DMS153 treated with DMSO at 0.1 percent for 48 hours (cell line): ENCODE measurements around the gene ATG9A.

Experiments
- DNase-seq: peaks from one replicate; lab custom pipeline; 2025; ENCODE audit not compliant: unreplicated experiment; lab: John Stamatoyannopoulos, UW

The ATG9A gene

DNA sequence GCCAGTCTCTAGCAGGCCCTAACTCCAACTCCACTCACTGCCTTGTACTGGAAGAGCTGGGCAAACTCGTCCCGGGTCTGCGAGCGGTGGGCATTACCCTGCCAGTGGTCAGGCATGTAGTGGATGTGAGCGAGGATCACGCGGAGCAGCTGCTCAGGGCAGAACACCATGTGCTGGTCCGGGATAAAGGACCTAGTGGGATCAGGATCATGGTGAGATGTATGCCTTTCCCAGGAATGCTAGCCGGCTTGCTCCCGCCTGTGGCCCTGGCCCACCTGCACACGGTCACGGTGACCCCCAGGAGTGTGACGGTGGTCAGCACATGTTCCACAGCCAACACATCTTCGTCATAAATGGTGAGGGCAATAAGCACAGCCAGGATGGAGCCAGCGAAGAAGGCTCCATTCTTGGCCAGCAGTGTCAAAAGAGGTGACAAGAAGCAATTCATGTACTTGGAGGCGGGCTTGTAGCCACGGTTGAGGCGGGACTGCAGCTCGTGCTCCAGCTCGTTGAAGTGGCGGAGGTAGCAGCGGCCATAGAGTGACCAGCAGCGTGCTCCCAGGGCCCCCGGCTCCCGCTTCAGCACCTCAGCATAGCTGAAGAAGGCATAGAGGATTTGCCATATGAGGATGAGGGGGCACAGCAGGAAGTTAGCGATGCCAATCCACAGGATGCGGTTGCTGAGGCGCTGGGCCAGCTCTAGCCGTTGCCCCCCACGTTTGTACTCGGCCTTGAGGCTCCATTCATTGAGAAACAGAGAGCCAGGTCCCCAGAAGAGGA, 5.4 kb downstream of the ATG9A start:
- no peak for DNase-seq

DNA sequence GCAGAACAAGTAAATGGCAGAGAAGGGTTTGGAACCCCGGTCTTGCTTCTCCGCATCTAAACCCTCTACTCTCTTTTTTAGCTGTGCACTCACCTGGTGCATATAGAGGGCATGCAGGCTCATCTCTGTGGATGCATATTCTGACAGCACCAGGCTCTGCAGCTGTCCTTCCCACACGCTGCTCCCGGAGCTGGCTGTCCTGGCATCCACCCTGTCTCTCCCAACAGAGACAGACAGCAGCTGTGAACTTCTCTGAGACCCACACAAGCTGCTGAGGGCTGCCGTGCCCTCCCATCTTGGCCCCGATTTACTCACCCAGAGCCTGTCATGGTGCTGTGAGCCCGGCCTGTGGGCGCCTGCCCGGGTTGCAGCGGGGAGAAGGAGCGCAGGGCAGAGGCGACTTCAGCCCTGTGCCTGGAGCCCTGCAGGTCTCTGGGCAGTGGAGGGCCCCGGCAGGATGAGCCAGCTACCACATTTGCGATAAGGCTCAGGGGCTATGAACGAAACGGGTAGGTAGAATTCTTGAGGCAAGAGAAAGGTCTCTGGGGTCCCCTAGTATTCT, 7.4 kb downstream of the ATG9A start:
- DNase-seq: no peak

DNA sequence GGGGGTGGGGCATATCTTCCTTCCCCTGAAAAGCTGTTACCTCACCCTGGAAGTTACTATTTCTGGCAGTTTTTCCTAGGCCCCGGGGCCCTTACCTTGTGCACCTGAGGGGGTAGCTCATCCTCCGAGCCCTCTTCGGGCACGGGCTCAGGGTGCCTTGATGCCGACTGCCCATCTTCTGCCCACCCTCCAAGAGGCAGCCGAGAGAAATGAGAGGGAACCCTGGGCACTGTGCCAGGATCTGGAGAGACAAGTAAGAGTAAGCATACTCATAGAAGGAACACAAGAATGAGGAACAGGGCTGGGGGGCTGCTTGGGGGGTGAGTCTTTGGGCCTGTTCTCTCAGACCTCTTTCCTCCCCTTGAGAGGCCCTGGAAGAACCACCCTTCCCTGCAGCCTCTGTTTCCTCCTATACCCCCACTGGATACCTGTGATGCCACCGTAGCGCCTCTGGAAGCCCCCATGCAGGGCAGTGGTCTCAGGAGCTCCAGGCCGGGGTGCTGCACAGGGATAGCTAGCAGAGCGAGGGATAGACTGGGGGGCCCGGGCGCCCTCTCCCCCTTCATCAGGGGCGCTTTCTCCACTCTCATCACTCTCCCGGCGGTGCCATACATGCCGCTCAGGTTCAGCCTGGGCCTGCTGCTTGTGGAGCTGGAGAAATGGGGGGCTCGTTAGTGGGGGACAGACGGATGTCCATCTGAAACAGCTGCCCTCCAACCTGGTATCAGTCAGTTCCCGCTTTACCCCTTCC, 8.6 kb downstream of the ATG9A start:
- DNase-seq: no peak

DNA sequence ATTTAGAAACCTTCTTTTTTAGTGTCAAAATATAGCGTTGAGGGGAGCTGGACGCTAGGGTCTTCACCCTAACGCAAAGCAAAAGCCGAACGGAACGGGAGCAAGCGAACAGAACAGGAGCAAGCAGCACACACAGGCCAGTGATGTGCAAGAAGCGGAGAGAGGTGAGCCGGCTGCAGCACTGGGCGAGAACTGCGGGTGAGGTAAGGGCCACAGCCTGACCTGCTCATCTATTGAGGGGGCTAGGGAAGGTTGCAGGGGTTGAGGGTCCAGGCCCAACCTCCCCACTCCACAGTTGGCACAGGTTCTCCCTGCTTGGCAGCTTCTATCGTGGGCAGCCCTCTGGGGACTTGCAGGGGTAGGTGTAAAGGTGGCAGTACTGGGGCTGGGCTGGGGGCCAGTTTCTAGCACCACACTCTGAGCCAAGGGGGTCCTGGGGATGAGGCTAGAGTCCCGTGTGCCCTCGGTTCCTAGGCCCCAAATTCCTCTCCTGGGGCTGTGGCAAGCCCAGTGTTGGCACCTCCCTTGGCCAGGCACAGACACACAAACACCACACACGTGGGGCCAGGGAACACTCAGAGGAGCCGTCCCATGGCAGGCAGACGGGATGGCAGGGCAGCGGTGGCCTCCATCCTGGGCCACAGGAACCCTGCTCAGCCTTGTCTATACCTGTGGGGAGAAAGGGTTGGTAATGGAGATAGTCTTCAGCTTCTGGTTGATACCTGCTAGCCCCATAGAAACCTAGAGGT, 9.5 kb downstream of the ATG9A start:
- DNase-seq: no peak

DNA sequence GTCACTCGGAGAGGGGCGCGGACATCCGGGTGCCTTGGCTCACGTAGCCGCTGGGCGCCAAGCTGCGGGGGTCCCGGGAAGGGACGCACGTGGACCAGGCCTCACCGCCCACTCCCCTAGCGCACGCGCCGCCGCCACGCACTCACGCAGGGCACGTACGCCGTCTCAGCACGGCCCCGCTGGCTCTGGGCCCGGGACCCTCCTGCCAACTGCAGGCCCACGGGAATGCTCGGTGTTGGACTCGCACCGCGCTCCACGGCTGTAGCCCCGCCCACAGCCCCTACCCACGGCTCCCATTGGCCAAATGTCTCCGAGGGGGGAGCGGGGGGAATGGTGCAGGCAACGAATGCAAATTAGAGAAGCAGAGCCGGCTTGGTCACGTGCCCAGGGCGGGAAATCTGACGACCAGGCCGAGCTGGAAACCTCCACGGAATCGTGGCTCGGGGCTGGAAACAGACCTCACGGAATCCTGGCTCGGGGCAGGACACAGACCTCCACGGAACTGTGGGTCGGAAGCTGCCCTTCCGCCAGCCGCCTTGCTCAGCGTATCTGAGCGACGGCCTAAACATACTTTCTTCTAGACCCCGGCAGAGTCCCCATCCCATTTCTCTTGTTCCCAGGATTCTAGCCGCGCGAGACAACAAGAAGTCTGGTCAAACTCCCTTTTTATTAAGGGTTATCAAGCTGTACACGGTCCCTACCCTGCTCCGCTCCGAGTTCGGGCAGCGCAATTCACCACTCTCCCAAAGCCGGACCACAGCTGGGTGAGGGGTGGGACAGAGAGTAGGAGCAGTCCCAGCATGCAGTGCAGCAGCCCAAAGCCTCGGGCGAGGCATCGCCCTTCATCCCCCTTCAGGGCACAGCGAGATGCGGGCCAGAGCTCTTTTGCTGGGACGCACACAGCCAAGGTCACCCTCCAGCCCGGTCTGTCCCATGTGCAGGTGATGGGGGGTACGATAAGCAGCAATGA, 10.4 kb downstream of the ATG9A start, which contains the start of gene ABCB6:
Gene ABCB6, minus strand, starts transcription at position 227 of the 970 bp plus-strand sequence. CDS start 285 bp downstream, outside the sequence.
- peak; percentile 84 for DNase-seq

DNA sequence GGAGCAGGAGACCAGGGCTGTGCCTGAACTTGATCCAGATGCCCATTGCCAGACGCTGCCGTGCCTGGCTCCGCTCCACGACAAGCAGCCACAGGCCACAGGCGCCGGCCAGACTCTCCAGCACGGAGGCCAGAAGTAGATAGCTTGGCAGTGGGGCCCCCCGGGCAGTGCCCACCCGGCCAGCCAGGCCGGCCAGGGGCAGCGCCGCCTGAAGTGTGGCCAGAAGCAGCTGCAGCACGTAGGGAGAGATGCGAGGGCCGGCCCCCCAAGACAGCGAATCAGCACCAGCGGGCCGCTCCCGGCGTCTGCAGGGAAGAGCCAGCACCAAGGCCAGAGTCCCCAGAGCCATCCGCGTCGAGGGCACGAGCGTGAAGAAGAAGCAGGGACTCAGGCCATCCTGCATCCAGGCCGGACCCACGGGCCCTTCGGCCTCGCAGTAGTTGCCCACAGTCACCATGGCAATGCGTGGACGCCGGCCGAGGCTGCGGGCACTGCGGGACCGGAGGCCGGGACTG, 11.2 kb downstream of the ATG9A start:
- DNase-seq: no peak

DNA sequence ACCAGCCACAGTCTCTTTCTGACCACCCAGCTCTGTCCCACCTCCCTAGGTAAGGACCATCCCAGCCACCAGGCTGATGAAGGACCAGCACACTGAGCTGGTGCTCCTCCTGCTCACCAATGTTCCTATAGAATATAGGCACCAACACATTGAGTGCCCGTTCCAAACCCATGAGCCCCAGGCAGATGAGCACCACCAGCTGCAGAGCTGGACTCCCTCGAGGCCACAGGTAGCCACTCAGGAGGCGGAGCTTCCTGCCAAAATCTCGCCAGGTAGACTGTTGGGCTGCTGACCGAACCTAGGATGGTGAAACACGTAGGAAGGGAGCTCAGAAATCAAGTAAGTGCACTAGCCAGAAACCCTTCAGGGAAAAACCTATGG, 12.9 kb downstream of the ATG9A start:
- no peak for DNase-seq

DNA sequence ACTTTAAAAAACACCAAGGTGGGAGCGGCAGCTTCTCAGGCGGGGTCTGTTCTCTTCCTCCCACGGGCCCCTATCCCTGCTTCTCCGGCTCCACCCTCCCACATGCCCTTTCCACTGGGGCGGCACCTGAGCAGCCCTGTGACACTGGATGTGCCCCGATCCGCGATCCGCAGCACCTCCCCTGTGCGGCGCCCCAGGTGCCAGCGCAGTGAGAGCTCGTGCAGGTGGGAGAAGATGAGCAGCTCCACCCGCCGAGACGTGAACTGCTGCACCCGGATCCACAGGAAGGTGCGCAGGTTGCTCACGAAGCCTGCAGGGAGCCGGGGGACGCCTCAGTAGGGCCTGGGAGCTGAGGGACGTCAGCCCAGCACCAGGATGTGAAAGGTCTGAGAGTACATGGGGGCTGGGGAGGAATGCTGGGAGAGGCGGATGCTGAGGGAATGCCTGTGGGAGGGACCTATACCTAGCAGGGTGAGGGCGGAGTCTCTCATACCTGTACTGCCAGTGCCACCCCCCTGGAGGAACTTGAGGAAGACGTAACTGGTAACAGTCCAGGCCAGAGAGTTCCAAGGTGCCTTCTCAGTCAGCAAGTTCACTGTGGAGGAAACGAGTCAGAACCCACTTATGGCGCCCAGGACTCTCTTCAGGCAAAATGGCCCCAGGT, 13.4 kb downstream of the ATG9A start:
- DNase-seq: no peak

DNA sequence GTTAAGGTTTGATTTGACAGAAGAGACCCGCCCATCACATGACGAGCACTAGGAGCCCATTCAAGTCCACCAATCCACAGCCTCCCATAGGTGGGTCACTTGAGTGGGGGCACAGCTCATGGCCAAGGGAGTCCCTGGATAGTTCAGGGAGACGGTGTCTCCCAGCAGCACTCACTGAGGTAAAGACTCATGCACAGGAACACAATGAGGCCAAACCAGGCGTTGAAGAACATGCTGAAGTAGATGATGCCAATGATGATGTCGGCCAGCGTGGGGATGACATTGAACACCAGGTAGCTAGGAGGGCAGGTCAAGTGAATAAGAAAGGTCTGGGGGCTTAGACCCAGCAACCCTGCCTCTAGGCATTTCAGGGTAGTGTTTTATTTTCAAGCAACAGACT, 14.7 kb downstream of the ATG9A start:
- DNase-seq: no peak

DNA sequence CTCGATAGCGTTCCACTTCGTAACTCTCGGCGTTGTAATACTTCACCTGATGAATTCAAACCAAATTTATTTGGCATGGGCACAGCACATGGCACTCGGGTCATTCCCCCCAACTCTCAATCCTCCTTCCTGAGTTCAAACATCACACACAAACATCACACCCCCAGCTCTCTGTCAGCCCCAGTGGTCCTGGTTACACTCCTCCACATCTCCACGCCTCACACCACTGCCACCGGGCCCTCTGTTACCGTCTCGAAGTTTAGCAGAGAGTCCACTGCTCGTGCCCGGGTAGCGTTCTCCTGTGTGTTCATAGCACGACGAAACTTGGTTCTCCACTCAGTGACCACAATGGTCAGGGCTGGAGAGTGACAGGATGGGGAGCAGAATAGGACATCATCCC, 15.3 kb downstream of the ATG9A start:
- DNase-seq: no peak

DNA sequence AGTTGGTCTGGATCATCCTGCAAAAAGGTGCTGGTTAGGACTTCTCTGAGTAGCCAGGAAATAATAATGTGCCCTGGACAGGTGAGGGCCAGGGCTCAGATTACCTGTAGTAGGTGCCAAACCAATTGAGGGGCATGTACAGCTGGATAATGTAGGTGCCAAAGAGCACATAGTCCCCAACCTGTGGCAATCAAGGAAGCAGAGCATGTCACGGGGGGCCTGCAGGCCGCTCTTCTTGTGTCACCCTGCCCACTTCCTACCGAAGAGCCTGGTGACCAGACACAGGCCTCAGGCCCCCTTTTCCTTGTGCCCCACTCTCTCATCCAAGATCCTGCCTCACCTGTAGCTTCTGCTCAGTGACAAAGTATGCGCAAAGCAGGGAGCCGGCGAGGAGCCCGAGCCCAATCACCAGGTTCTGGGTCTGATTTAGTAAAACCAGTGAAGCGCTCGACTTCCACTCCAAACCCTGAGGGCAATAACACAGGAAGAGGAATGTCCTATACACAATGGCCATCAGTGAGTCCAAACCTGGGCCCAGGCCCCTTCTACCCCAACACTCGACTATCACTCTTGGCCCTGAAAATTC, 15.9 kb downstream of the ATG9A start:
- no peak for DNase-seq

DNA sequence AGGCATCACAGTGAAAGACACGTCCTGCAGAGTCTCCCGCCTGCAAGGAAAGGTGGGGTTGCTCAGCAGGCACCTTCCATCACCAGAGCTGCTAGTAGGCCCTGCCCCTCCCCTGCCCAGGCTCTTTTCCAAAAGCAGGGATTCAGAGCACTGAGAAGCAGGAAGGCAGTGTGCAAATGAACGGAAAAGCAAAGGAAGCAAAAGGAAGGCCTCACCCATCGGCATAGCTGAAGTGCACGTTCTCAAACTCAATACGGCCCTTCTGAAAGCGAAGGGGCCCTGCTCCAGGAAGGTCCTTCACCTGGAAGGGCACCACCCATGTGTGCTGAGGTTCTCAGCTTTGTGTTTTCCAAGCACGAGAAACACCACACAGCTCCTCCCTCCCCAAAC, 16.4 kb downstream of the ATG9A start:
- no peak for DNase-seq

DNA sequence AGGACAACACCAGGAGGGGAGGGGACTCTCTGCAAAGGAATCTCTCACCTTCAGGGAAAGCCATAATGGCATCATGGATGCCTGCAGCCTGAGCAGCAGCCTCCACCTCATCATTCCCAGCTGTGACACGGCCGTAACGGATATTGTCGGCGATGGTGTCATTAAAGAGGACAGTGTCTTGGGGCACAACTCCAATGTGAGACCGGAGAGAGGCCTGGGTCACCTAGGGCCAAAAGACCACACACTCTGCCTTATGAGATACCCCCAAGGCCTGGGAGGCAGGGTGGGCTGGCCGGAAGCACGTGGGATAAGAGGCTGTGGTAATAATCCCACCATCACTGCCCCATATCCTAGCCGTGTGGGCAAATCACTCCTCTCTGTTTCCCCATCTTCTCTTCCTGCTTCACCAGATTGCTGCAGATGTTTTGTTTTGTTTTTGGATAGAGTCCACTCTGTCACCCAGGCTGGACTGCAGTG, 18.5 kb downstream of the ATG9A start:
- no peak for DNase-seq

DNA sequence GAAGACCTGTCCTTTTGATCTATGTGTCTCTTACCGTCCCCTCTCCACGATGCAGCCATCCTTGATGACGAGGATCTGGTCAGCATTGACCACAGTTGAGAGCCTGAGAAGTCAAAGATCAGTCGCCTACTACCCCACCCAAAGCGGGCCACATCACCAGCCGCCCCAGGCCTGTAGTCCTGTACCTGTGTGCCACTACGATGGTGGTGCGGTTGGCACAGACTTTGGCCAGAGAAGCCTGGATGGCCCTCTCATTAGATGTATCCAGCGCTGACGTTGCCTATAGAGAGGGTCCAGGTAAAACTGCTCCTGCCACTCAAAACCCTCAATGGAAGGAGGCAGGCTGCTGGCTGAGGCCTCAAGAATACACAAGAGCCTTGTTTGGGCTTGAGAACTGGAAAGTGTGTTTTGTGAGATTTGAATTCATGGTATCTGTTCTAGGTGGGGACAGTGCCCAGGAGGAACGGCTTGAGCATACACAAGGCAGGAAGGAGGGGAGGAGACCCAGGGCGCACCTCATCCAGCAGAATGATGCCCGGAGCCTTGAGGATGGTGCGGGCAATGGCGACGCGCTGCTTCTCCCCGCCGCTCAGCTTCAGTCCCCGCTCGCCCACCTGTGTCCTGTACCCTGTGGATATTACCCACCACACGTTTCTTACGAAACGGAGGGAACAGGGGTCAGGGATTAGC, 19.1 kb downstream of the ATG9A start:
- DNase-seq: no peak

DNA sequence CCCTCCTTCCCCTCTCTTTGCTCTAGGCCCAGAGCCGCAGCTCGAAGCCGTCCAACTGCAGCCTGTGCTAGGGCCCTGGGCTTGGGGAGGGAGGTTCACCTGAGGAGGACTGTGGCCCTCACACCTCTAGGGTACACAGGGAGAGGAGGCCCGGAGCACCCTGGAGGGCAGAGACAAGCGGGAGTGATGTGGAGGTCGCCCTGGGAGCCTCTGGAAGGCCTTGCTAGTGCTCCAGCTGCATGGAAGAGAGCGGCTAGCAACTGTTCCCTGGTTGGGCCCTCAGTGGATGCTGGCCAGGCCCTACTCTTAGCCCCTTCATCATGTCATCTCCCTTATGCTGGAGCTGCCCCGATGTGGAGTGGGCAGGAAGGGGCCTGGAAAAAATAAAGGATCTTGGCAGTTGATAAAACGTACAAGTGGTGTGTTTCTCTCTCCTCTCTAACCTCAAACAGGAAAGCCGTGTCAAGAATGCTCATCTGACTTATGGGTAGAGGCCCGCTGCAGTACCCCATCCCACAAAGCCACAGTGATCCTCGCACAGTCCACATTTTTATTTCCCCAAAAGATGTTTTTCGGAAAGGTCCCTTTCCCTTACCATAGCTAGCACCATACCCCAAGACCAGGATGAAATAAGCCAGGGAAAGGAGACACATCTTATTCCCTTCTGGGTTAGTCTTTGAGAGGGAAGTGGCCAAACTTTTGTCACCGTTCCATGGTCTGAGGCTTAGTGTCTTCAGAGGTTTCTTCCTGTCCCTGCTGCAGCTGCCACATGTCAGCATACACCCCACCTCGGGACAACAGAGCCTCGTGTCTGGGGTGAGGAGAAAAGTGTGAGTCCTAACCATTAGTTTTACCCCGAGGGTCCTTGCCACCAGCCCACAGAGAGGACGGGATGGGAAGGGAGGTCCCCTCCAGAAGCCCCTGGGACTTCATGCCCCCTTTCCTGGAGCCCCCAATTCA, 19.9 kb downstream of the ATG9A start:
- no peak for DNase-seq

DNA sequence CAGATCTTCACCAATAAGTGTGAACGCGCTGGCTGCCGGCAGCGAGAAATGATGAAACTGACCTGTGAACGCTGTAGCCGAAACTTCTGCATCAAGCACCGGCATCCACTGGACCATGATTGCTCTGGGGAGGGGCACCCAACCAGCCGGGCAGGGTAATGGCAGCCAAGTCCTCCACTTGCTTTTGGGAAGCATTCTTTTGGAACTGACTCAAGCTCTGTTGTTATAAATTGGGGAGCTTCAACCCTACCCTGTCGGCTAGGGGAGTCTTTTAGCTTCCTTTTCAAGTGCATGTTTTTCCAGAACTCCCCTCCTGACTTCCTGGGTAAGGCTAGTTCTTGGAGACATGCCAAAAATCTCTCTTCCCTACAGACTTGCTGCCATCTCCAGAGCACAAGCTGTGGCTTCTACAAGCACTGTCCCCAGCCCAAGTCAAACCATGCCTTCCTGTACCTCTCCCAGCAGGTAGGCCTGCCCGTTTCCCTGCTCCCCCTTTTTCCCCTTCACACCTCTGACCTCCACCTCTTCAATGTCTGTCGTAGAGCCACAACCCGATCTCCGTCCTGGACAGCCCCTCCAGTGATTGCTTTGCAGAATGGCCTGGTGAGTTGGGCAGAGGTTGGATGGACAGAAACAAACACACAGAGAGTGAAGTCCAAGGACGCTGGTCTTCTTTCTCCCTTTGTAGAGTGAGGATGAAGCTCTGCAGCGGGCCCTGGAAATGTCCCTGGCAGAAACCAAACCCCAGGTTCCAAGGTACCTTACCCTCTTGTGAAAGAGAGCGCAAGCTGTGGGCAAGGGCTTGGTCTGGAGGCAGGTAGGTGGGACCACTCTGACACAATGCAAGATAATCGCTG, 21.3 kb downstream of the ATG9A start:
- no peak for DNase-seq
